Stimulated activated CD8-positive, alpha-beta memory T cell treated with anti-CD3 and anti-CD28 coated beads, Interleukin-12 subunit alpha, Interleukin-12 subunit beta, amount 100 ng/mL, for 24 hours (primary cell): ENCODE results near the gene TMCC1.
"Not testable (repeated sequence)": the region's sequence is repeated elsewhere in the genome, so short reads cannot be mapped to it uniquely, and the experiment has no call there.

ENCODE experiments used
- DNase-seq: peaks from one replicate; pipeline ENCODE4 v3.0.0-alpha.2; 2020; ENCODE audit errors: extremely low read depth

The TMCC1 gene

DNA sequence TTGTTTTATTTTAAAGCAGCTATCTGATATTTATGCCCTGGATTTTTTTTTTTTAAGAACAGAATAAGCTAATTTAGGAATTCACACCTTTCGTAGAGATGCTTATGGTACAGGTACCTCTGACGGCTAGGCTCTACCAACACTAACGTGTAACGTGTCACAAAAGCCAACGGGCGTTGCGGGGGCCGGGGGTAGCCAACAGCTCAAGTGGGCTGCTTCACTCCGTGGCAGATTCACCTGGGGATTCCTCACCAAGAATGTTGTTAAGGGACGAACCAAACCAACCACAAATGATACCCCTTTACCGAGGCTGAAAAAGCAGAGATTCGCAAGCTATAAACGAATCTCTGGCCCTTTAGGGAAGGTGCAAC, 1.0 kb downstream of the TMCC1 start:
- no peak for DNase-seq

DNA sequence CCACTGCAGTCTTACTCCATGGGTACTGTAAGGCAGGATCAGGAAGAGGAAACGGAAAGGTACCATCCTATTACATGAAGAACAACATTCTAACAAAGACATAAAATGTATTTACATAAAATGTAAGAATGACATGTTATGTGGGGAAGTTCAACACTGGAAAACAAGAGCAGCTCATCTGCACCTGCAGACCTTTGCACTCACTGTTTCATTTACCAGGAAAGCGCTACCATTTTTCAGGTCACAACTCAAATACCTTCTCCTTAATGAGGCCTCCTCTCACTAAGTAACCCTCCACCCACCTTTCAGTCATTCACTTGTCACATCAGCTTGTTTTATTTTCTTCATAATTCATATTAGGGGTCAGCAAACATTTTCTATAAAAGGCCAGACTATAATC, 2.6 kb downstream of the TMCC1 start:
- DNase-seq = no peak

DNA sequence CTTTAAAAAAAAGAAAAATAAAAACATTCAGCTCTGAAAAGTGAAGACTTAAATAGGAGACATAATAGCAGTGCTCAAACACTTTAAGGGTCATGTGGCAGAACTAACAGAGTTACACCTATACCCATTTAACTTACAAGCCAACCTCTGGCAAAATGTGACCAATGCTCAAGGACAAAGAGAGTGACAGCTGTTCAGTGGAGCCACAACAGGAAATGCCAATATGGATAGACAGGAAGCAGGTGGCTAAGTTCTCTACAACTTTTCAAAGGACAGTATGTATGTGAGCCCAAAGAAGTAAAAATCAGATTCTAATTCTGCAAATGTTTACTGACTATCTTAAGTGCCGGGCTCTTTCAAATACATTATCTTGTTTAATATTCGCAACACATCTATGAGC, 3.4 kb downstream of the TMCC1 start:
- DNase-seq = no peak

DNA sequence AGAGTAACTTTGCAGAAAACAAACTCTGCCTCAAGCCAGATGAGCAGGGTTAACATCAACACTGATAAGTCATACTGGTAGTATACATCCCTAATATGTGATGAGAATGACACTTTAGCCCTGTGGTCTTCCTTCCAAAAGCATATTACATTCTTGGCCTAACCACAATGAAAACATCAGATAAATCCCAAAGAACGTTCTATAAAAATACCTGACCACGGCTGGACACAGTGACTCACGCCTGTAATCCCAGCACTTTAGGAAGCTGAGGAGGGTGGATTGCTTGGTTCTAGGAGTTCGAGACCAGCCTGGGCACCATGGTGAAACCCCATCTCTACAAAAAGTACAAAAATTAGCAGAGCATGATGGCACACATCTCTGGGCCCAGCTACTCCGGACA, 4.7 kb downstream of the TMCC1 start:
- DNase-seq = no peak

DNA sequence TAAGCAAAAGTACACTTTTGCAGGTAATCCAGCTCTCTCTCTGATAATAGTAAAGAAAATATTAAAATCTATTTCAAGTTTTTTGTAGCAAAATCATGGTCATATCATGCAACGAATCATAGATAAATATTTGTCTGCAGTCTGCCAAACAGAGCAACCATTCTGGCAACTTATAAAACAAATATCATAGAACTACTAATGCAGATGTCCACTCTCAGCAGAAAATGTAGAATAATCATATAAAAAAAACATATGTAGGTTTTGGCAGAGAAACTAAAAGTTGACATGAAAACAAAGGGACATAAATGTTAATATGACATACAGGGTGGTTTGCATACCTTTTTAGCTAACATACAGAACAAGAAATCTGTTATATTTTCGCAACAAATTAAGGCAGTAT, 12.2 kb downstream of the TMCC1 start:
- no peak for DNase-seq

DNA sequence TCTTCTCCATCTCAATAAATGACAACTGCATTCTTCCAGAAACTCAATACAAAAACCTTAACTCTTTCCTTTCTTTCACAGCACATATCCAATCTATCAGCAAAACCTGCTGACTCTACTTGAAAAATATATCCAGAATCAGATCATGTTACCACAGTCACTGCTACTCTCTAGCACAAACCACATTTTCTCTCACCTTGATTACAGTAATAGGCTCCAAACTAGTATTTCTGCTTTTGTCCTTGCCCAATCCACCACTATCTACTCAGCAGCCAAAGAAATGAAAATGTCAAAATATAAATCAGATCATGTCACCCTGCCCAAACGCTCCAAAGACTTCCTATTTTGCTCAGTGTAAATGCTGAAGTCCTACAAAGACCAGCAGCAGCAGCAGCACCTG, 15.2 kb downstream of the TMCC1 start:
- no peak for DNase-seq

DNA sequence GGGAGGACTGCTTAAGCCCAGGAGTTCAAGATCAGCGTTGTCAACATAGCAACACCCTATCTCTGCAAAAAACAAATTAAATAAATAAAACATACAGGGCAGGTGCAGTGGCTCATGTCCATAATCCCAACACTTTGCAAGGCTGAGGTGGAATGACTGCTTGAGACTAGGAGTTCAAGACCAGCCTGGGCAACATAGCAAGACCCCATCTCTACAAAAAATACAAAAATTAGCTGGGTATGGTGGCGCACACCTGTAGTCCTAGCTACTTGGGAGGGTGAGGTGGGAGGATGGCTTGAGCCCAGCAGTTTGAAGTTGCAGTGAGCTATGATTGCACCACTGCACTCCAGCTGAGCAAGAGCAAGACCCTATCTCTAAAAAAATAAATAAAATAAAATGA, 19.0 kb downstream of the TMCC1 start:
- not testable (repeated sequence) for DNase-seq

DNA sequence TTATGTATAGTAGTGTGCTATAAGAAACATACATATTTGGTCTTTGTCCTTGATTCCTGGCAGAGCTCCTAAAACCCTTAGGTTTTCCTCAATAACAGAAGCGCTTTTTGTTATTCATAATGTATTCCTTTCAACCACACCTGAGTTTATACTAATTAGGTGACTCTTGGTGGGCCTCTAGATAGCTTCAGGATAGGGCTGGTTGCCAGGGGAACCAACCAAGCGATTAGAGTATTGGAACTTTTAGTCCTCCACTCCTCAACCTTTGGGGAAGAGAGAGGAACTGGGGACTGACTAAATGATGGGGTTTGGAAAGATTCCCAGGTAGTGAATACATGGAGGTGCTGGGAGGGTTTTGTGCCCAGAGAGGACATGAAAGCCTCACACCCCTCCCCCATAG, 24.6 kb downstream of the TMCC1 start:
- no peak for DNase-seq

DNA sequence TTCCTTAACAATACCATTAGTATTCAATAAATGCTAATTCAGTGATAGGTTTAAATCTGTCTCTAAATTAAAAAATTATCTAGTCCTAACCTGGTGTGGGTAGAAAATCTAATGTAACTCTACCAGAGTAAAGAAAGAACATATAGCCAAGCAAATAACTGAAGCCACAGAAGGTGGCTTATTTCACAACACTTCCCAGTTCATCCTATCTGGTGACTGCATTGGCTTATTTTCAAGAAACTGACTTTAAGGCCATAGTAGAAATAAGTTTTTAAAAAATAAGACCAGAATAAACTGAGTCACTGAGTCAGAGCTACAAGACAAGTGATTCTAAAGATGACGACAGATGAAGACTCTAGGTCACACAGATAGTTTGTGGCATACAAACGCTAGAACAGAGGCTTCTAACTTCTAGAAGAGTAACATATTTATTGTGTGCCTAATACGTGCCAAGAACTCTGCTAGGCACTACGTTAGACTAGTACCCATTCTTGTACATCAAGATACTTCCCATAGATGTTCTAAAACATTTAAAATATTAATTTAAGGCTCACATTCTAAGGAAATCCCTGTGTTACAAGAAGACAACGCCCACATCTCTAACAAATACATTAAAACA, 25.9 kb downstream of the TMCC1 start:
- DNase-seq = no peak

DNA sequence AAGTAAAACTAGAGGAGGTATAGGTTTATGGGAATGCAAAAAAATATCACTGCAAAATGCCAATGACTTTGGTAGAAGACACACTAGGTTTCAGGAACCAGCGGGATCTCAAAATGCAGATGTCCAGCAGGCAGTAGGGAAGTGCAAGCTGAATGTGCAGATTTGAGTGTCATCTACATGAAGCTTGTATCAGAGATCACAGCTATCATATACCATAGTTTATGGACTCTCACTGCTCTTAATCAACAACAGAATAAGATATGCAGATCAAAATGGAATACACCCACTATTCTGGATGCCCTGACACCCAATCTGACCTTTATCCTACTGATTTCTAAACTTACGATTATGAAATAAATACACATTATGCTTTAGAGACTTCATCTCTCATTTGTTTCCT, 27.7 kb downstream of the TMCC1 start:
- no peak for DNase-seq

DNA sequence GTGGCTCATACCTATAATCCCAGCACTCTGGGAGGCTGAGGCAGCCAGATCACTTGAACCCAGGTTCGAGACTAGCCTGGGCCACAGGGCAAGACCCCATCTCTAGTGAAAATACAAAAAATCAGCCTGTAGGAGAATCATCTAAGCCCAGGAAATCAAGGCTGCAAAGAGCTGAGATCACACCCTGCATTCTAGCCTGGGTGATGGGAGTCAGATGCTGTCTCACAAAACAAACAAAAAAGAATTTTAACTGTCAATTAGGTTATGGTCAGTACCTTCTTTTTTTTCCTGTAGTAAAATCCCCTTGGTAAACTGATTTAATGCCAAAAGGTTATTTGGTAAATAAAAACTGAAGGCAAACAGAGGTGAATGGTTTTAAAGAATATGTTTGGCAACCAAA, 29.0 kb downstream of the TMCC1 start:
- no peak for DNase-seq

DNA sequence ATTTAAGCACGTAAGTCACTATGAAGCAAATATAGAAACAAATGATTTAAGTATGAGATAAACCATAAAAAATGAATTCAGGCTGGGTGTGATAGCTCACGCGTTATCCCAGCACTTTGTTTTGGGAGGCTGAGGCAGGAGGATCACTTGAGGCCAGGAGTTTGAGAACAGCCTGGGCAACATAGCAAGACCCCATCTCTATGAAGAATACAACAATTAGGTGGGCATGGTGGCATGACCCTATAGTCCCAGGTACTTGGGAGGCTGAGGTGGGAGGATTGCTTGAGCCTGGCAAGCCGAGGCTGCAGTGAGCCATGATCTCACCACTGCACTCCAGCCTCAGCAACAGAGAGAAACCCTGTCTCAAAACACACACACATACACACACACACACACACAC, 34.2 kb downstream of the TMCC1 start:
- DNase-seq = no peak

DNA sequence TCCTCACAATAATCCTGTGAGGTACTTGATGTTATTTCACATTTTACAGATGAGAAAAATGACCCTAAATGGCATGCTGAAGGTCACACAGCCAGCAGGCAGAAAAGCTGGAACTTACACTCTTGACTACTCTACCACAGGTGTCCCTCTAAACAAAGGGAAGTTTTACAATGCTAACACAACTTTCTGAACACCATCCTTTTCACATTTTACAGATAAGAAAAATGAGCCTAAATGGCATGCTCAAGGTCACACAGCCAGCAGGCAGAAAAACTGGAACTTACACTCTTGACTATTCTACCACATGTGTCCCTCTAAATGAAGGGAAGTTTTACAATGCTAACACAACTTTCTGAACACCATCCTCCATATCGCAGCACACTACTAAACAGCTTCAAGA, 35.6 kb downstream of the TMCC1 start:
- no peak for DNase-seq

DNA sequence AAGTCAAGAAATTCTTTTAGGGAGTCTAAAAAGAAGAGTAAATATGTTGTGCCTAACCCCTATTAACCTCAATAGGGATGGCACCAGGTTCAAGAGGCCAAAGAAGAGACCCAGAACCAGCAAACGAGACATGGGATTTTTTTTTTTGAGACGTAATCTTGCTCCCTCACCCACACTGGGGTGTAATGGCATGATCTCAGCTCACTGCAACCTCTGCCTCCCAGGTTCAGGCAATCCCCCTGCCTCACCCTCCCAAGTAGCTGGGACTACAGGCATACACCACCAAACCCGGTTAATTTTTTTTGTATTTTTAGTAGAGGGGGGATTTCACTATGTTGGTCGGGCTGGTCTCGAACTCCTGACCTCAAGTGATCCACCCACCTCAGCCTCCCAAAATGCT, 36.7 kb downstream of the TMCC1 start:
- DNase-seq = not testable (repeated sequence)

DNA sequence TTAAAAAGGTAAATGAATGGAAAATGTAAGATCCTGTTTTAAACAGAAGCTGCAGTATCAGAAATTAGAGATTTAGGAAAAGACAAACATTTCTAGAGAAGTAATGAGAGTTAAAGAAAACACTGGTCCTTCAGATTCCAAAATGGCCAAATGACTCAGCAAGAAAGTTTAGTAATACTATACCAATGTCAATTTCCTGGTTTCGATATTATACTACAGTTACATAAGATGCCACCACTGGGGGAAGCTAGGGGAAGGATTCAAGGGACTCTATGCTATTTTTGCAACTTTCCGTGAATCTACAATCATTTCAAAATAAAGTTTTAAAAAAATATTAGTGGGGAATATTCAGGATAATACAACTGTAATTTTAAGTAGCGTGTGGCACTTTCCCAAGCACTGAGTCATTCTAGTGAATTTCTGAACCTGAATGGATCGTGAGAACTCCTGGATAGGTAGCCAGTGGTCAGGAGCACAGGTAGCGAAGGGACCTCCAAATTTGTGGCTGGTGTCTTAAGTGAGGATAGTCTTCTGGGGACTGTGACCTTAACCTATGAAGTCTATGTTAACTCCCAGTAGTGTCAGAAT, 37.6 kb downstream of the TMCC1 start:
- no peak for DNase-seq

DNA sequence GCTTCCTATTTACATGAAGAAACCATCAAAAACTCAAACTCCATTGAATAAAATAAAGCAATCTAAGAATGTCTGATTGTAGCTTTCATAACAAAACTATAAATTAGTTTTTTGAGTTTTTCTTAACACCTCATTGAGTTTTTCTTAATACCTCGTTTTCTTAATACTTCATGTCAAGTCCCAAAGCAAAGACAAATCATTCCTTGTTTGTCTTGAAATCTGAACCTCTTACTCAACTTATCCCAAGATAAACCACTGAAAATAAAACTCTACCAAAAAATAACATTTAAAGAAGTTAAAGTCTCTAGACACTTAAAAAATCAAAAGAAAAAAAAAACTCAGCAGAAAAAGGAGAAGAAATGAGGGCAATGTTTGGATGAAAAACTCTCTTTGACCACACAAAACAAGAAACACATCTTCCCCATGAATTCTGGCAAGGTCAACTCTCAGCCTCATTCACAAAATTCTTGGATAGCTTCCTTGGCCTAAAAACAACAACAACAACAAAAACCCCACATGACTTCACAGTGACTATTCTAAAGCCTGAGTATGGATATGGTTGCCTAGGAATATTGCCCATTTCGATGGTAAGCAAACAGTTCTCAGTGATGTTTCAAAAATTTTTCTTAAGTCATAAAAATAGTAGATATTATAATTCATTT, 38.2 kb downstream of the TMCC1 start:
- DNase-seq = no peak

DNA sequence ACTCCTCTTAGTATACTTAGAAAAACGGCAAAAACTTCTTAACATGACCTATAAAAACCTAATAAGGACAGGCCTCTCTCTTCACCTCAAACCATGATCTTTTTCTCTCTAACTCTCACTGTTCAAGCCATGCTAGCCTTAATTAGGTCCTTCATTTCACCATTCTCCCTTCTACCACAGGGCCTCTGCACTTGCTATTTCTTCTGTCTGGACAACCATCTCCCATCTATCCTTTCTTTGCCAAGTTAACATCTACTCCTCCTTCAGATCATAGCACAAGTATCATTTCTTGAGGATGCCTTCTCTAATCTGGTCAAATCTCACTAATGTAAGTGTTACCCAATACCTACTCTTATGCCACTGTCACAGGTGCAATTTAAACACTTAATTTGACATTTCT, 39.1 kb downstream of the TMCC1 start:
- DNase-seq = no peak

DNA sequence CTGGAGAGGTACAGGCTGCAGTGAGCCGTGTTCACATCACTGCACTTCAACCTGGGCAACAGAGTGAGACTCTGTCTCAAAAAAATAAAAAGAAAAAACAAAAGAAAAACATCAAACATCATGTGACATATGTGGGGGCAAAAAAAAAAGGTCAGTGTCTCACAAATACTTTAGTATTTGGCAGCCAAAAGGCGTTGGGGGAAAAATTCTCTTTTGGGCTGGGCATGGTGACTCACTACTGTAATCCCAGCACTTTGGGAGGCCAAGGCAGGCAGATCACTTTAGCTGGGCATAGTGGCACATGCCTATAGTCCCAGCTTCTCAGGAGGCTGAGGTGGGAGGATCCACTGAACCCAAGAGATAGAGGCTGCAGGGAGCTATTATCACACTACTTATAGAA, 47.6 kb downstream of the TMCC1 start:
- DNase-seq = no peak

DNA sequence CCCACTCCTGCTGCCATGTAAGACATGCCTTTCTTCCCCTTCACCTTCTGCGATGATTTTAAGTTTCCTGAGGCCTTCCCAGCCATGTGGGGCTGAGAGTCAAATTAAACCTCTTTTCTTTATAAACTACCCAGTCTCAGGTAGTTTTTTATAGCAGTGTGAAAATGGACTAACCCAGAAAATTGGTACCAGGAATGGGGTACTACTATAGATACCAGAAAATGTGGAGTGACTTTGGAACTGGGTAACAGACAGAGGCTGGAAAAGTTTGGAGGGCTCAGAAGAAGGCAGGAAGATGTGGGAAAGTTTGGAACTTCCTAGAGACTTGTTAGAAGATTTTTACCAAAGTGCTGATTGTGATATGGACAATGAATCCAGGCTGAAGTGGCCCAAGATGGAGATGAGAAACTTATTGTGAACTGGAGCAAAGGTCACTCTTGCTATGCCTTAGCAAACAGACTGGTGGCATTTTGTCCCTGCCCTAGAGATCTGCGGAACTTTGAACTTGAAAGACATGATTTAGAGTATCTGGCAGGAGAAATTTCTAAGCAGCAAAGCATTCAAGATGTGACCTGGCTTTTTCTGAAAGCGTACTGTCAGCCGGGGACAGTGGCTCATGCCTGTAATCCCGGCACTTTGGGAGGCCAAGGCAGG, 52.7 kb downstream of the TMCC1 start:
- no peak for DNase-seq

DNA sequence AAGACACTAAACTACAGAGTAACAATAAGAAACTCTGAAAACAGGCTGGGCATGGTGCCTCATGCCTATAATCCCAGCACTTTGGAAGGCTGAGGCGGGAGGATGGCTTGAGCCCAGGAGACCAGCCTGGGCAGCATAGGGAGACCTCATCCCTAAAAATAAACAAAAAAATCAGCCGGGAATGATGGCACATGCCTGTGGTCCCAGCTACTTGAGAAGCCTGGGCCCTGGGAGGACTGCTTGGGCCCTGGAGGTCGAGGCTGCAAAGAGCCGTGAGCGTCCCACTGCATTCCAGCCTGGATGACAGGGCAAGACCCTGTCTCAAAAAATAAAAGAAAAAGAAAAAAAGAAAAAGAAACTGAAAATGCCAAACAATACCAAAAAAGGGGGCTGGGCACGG, 55.4 kb downstream of the TMCC1 start:
- no peak for DNase-seq

DNA sequence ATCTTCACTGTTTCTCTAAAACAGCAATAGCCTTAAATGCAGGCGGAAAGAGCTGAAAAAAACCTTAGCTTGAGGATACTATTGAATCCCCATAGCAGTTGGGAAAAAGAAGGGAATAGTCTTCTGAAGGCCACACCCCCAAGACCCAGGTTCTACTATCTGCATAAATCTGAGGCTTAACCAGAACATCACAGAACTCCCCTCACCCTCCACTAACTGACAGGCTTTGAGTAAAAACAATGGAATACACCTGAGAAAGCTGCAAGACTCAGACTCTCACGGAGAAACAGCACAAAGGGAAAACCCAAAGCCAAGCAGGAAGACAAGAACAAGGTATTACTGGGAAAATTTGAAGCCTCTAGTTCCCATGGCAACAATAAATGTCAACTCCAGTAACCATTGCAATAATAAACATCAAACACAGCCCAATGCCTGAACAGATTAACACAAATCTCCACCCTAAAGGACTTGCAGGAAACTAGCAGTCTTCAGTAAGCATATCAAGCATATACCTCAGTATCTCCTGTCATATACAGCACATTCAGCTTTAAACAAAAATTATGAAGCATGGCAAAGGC, 56.4 kb downstream of the TMCC1 start:
- DNase-seq = no peak

DNA sequence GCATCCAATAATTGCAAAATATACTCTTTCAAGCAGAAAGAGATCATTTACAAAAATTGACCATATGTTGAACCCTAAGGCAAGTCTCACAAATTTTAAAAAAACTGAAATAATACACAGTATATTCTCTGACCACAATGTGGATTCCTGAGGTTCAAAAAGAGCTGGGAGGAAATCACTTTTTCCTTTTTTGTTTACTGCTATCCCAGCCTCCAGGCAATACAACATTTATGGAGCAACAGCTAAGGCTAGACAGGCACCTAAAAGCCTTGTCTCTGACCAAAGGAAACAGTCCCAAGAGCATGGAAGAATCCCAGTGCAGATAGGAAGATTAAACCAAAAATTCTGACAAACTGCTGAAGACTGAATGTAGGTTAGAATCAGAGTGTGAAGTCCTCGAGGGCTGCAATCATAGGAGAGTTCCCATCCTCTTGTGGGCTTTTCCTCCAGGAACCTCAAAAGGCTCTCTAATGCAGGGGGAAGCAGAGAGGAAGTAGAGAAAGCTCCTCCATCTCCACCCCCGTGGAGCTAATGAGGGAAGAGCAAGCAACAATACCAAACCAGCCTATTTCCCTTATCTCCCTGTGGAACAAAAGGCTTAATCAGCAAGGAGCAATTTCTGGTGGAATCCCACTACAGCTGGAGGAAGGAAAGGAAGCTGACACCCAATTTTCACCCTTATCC, 57.0 kb downstream of the TMCC1 start:
- no peak for DNase-seq
